ENCODE measurements around the gene RGS7.

RGS7 gene

DNA sequence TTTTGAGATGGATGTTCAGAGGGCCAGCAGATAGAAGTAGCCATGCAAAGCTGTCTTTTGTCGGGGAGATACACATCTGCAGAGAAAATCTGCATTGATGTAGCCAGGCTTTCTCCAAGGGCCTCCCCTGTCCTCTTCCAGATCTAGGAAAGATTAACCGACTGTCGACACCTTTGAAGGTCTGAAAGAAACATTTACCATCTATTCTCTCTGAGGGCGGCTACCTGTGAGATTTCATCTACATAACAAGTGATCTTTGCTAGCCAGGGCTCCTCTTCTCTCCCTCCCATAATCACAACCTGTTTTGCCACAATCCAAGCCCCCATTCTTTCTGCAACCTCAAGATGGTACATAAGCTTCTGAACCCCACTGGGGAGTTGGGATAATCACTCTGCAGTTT, 193.6 kb downstream of the RGS7 start:
- no peak for TF ChIP-seq CTCF (conservative IDR thresholded peaks at IDR 0.05; ENCODE audit: control insufficient read depth, insufficient read depth, low read depth, low read length)
- no peak overlapping the region for H3K4me3 ChIP-seq (ENCODE audit: control insufficient read depth, low read depth, low read length)
- DNase-seq (ENCODE audit: low read depth) = no peak

- no peak for DNase-seq (ENCODE audit: low read depth)
- TF ChIP-seq CTCF (conservative IDR thresholded peaks at IDR 0.05; ENCODE audit: control insufficient read depth, insufficient read depth, low read depth, low read length) = no peak
- H3K4me3 ChIP-seq (ENCODE audit: control insufficient read depth, low read depth, low read length) = no peak overlapping the region
Observed at GRCh38 chr1:241161188-241161689, 195.8 kb downstream of the RGS7 start.

- TF ChIP-seq CTCF (conservative IDR thresholded peaks at IDR 0.05; ENCODE audit: control insufficient read depth, insufficient read depth, low read depth, low read length) = no peak
Observed at GRCh38 chr1:241157435-241157834, 199.6 kb downstream of the RGS7 start.

DNA sequence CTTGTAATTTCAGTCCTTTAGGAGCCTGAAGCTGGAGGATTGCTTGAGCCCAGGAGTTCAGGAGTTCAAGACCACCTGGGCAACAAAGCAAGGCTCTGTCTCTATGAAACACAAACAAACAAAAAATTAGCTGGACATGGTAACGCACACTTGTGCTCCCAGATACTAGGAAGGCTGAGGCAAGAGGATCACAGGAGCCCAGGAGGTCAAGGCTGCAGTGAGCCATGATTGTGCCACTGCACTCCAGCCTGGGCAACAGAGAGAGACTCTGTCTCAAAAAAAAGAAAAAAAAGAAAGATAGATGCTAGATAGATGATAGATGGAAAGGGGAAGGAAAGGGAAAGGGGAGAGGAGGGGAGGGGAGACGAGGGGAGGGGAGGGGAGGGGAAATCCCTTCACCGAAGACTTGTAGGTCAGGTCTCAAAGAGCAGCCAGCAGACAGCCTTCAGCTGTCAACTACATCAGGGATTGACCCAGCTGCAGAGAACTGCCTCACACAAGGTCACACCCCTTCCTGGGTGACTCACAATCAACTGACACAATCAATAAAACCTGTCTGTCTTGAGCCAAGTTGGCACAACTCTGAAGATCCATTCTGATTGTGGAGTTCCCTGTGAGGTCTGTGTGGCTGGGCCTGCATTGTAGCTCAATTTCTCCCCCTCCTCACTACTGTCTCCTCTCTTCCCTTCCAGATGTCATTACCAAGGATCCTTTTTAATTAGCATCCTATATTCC, 200.6 kb downstream of the RGS7 start:
- no peak overlapping the region for H3K4me3 ChIP-seq (ENCODE audit: control insufficient read depth, low read depth, low read length)
- TF ChIP-seq CTCF (conservative IDR thresholded peaks at IDR 0.05; ENCODE audit: control insufficient read depth, insufficient read depth, low read depth, low read length) = no peak
- peak; percentile 79 for DNase-seq (ENCODE audit: low read depth)

More at GRCh38 chr1:241157435-241157834, 199.6 kb downstream of the RGS7 start:
- DNase-seq (ENCODE audit: low read depth) = no peak
- no peak overlapping the region for H3K4me3 ChIP-seq (ENCODE audit: control insufficient read depth, low read depth, low read length)

DNA sequence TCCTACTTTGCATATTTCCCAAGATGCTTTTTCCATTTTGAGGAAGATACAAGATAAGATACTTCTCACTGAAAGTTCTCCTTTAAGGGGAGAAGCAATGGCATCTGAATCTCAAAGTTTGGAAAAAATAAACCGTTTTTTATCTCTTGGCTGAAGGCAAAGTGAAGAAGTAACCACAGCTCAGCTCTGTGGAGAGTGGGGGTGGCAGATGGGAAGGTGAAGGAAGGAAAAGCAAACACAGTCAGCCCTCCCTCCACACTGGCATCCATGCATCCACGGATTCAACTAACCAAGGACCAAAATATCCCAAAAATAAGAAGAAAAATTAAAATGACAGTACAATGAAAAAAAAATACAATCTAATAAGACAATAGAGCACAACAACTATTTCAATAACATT, 211.1 kb downstream of the RGS7 start:
- TF ChIP-seq CTCF (conservative IDR thresholded peaks at IDR 0.05; ENCODE audit: control insufficient read depth, insufficient read depth, low read depth, low read length) = no peak

GRCh38 chr1:241143765-241144442, 213.1 kb downstream of the RGS7 start:
- no peak for DNase-seq (ENCODE audit: low read depth)
- H3K4me3 ChIP-seq (ENCODE audit: control insufficient read depth, low read depth, low read length) = no peak overlapping the region
- no peak for TF ChIP-seq CTCF (conservative IDR thresholded peaks at IDR 0.05; ENCODE audit: control insufficient read depth, insufficient read depth, low read depth, low read length)

More for the DNA sequence above, 211.1 kb downstream of the RGS7 start:
- no peak for DNase-seq (ENCODE audit: low read depth)
- no peak overlapping the region for H3K4me3 ChIP-seq (ENCODE audit: control insufficient read depth, low read depth, low read length)
